ENCODE data around the gene CDKN2A. TPM values are rescaled to one million over a fixed set of nuclear protein-coding genes. Genes with fewer than 3 reads are reported as not detected.

Gene CDKN2A
- polyA plus RNA-seq, 1 experiment: 29.7 TPM

- Histone ChIP-seq H3K9me3 (ENCODE audit: control insufficient read depth, insufficient read depth, low read length) (peaks cover 6% of the 10 kb centered on the region; the same call in 1 of the 2 replicates), H3K4me3 (ENCODE audit: low read depth, low read length) (peak overlapping the region; percentile 34; the same call in 1 of the 2 replicates), H3K27ac (ENCODE audit: low read depth, low read length) (no peak overlapping the region), H3K27me3 (ENCODE audit: control insufficient read depth, insufficient read depth, low read length) (no peaks in the 10 kb centered on the region)
- TF ChIP-seq CTCF (IDR thresholded peaks at IDR 0.05; ENCODE audit: low read depth, low read length): no peak
- CTCF ChIA-PET: interaction anchor here (1.0 to 8.0 kb wide), 7 partner anchors 10 to 253 kb away, joined by 3 to 69 read pairs (median 9); partner anchors contain the start of gene CDKN2B
- no peak for DNase-seq (ENCODE audit: low read depth, low spot score)
- POLR2A ChIA-PET: no interaction called here
Measured at GRCh38 chr9:21991072-21991959, 2.9 kb downstream of the CDKN2A start.

GRCh38 chr9:21989440-21990189, 4.6 kb downstream of the CDKN2A start:
- H3K27me3 ChIP-seq (ENCODE audit: control insufficient read depth, insufficient read depth, low read length): no peaks in the 10 kb centered on the region
- peaks cover 6% of the 10 kb centered on the region; the same call in 1 of the 2 replicates for H3K9me3 ChIP-seq (ENCODE audit: control insufficient read depth, insufficient read depth, low read length)
- ChIA-PET POLR2A (interaction anchor here (1.2 kb wide), 1 partner anchor 19 kb away, joined by 5 read pairs; the partner anchor contains the start of gene CDKN2B), CTCF (interaction anchor here (1.1 to 8.0 kb wide), 5 partner anchors 19 to 255 kb away, joined by 3 to 69 read pairs (median 16); partner anchors contain the start of gene CDKN2B)
- H3K27ac ChIP-seq (ENCODE audit: low read depth, low read length): no peak overlapping the region
- no peak for TF ChIP-seq CTCF (IDR thresholded peaks at IDR 0.05; ENCODE audit: low read depth, low read length)
- peak overlapping the region; percentile 23; the same call in 1 of the 2 replicates for H3K4me3 ChIP-seq (ENCODE audit: low read depth, low read length)
- no peak for DNase-seq (ENCODE audit: low read depth, low spot score)

GRCh38 chr9:21988056-21988990, 5.9 kb downstream of the CDKN2A start:
- Histone ChIP-seq H3K4me3 (ENCODE audit: low read depth, low read length) (no peak overlapping the region; the same call in 1 of the 2 replicates), H3K27ac (ENCODE audit: low read depth, low read length) (no peak overlapping the region), H3K27me3 (ENCODE audit: control insufficient read depth, insufficient read depth, low read length) (no peaks in the 10 kb centered on the region), H3K9me3 (ENCODE audit: control insufficient read depth, insufficient read depth, low read length) (peaks cover 6% of the 10 kb centered on the region; the same call in 1 of the 2 replicates)
- no peak for TF ChIP-seq CTCF (IDR thresholded peaks at IDR 0.05; ENCODE audit: low read depth, low read length)
- POLR2A ChIA-PET: no interaction called here
- DNase-seq (ENCODE audit: low read depth, low spot score): no peak
- CTCF ChIA-PET: interaction anchor here (1.4 to 8.0 kb wide), 3 partner anchors 20 to 256 kb away, joined by 8 to 69 read pairs (median 16); partner anchors contain the start of gene CDKN2B

- H3K27ac ChIP-seq (ENCODE audit: low read depth, low read length): no peak overlapping the region
Measured at GRCh38 chr9:21985964-21986667, 8.1 kb downstream of the CDKN2A start.

More at GRCh38 chr9:21985964-21986667, 8.1 kb downstream of the CDKN2A start:
- Histone ChIP-seq H3K4me3 (ENCODE audit: low read depth, low read length) (no peak overlapping the region), H3K9me3 (ENCODE audit: control insufficient read depth, insufficient read depth, low read length) (peaks cover 6% of the 10 kb centered on the region; the same call in 1 of the 2 replicates), H3K27me3 (ENCODE audit: control insufficient read depth, insufficient read depth, low read length) (no peaks in the 10 kb centered on the region)
- no peak for DNase-seq (ENCODE audit: low read depth, low spot score)
- ChIA-PET CTCF (interaction anchor here (0.8 to 2.8 kb wide), 9 partner anchors 20 to 552 kb away, joined by 3 to 34 read pairs (median 6); partner anchors contain the start of gene CDKN2B), POLR2A (no interaction called here)
- no peak for TF ChIP-seq CTCF (IDR thresholded peaks at IDR 0.05; ENCODE audit: low read depth, low read length)
